Epithelial cell of esophagus (primary cell): ENCODE data around the gene RAD9A.
A peak's percentile ranks its signal among the peaks of the same experiment; 100 is the strongest.
"Not testable (repeated sequence)": the region's sequence is repeated elsewhere in the genome, so short reads cannot be mapped to it uniquely, and the experiment has no call there.

ENCODE experiments used
- DNase-seq: peaks from one replicate; pipeline ENCODE4 v3.0.0; 2010; ENCODE audit warnings: low read depth
- H3K4me3 ChIP-seq: 2 replicates; pipeline ENCODE4 v1.5.1; 2011; ENCODE audit warnings: mild to moderate bottlenecking, low read length, control low read depth
- TF ChIP-seq, protein P1 (sequence below): IDR thresholded peaks from 2 replicates; pipeline ENCODE4 v1.5.1; 2011; ENCODE audit warnings: low read depth, mild to moderate bottlenecking, low read length, control low read depth, inconsistent platforms; ENCODE audit not compliant: insufficient read depth; ENCODE audit errors: missing control alignments

Gene RAD9A

DNA sequence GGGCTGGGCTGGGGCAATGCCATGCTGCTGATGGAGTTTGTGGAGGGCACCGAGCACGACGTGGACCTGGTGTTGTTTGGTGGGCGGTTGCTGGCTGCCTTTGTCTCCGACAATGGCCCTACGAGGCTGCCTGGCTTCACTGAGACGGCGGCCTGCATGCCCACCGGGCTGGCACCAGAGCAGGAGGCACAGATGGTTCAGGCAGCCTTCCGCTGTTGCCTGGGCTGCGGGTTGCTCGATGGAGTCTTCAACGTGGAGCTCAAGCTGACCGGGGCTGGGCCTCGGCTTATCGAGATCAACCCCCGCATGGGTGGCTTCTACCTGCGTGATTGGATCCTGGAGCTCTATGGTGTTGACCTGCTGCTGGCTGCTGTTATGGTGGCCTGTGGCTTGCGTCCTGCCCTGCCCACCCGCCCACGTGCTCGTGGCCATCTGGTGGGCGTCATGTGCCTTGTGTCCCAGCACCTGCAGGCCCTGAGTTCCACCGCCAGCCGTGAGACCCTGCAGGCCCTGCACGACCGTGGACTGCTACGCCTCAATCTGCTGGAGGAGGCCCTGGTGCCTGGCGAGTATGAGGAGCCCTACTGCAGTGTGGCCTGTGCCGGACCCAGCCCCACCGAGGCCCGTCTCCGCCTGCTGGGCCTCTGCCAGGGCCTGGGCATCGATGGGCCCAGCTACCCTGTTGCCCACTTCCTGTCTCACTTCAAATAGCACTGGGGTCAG lies 32.3 kb downstream of the RAD9A start:
- H3K4me3 ChIP-seq = no peak overlapping the region

DNA sequence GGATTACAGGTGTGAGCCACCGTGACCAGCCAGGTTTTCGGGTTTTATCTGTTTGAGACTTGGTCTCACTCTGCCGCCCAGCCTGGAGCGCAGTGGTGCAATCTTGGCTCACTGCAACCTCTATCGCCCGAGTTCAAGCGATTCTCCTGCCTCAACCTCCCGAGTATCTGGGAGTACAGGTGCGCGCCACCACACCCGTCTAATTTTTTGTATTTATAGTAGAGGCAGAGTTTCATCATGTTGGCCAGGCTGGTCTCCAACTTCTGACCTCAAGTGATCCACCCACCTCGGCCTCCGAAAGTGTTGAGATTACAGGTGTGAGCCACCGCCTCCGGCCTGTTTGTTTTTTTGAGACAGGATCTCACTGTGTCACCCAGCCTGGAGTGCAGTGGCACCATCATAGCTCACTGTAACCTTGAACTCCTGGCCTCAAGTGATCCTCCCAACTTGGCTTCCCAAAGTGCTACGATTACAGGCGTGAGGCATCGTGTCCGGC lies 35.6 kb downstream of the RAD9A start:
- not testable (repeated sequence) for DNase-seq
- peak overlapping the region; percentile 99 for H3K4me3 ChIP-seq

More for the DNA sequence above, 32.3 kb downstream of the RAD9A start:
- no peak for DNase-seq
- TF ChIP-seq, protein P1, sequence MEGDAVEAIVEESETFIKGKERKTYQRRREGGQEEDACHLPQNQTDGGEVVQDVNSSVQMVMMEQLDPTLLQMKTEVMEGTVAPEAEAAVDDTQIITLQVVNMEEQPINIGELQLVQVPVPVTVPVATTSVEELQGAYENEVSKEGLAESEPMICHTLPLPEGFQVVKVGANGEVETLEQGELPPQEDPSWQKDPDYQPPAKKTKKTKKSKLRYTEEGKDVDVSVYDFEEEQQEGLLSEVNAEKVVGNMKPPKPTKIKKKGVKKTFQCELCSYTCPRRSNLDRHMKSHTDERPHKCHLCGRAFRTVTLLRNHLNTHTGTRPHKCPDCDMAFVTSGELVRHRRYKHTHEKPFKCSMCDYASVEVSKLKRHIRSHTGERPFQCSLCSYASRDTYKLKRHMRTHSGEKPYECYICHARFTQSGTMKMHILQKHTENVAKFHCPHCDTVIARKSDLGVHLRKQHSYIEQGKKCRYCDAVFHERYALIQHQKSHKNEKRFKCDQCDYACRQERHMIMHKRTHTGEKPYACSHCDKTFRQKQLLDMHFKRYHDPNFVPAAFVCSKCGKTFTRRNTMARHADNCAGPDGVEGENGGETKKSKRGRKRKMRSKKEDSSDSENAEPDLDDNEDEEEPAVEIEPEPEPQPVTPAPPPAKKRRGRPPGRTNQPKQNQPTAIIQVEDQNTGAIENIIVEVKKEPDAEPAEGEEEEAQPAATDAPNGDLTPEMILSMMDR = no peak

DNA sequence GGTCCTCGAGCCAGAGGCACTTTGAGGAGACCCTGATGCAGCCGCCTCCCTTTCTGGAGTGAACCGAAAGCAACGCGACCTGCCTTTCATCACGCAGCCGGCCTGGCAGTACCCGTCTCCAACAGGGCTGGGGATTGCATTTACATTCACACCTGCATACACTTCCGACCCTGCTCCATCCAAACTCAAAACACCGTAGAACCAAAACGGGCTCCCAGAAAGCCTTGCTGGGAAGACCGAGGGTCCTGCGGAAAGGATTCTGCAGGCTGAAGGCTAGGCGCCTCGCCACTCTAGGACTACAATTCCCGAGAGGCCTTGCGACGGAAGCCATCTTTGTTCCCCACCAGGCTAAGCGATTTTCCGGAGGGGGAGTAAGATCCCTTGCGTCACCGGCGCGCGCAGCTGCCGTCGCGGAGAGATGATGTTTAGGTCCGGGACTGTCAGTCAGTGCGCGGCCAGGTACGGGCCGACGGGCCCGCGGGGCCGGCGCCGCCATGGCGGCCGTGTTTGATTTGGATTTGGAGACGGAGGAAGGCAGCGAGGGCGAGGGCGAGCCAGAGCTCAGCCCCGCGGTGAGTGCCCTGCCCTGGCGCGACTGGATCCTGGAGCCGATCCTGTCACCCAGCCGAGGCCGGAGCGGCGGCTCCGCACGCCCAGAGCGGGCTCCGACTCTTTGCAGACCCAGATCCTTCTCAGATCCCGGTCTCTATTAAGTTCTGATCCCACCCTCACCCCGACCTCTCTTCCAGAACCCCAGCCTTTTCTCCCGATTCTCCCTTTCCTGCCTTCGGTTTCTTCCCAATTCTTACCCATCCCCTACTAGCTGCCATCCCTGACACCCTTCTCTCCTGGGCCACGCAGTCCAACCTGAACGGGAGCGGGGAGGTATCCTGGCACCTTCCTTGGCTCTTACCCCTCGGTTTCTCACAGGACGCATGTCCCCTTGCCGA lies 36.5 kb downstream of the RAD9A start, which contains the start of gene RPS6KB2:
RPS6KB2 (plus strand) TSS at position 443 of the 950 bp plus-strand sequence; CDS start at position 495, 52 bp downstream.
- H3K4me3 ChIP-seq = peak within 1 kb of the TSS; percentile 99
- TF ChIP-seq, protein P1 = no peak

DNA sequence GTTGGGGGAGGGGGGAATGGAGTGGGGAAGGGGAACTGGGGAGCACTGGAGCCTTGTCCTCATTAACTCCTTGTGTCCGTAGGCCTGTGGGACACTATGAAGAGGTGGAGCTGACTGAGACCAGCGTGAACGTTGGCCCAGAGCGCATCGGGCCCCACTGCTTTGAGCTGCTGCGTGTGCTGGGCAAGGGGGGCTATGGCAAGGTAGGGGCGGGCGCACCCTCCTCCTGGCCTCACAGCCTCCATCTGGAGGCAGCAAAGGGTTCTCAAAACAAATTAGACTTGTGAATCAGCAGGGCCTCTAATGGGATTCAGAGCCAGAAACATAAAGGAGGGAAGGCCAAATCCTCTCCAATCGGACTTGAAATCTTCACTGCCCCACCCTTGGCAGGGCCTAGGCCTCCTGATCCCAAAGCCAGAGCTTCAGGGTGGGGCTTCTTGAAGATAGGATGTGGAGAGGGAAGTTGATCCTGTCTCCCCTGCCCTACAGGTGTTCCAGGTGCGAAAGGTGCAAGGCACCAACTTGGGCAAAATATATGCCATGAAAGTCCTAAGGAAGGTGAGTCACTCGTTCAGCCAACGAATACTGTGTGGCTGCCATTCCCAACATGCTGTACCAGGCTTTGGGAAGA lies 37.4 kb downstream of the RAD9A start:
- DNase-seq = peak; percentile 49
- TF ChIP-seq, protein P1 = no peak
- peak overlapping the region; percentile 99 for H3K4me3 ChIP-seq

More for the DNA sequence above, 36.5 kb downstream of the RAD9A start, which contains the start of gene RPS6KB2:
- peak; percentile 98 for DNase-seq

DNA sequence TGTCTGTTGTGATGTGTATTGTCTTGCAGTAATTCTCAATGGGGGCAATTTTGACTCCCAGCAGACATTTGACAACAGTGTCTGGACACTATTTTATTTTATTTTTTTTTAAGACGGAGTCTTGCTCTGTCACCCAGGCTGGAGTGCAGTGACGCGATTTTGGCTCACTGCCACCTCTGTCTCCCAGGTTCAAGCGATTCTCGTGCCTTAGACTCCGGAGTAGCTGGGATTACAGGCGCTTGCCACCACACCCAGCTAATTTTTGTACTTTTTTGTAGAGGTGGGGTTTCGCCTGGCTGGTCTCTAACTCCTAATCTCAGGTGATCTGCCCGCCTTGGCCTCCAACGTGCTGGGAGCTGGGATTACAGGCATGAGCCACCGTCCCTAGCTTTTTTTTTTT lies 37.9 kb downstream of the RAD9A start:
- H3K4me3 ChIP-seq = peak overlapping the region; percentile 99
- TF ChIP-seq, protein P1 = no peak
- DNase-seq = no peak

DNA sequence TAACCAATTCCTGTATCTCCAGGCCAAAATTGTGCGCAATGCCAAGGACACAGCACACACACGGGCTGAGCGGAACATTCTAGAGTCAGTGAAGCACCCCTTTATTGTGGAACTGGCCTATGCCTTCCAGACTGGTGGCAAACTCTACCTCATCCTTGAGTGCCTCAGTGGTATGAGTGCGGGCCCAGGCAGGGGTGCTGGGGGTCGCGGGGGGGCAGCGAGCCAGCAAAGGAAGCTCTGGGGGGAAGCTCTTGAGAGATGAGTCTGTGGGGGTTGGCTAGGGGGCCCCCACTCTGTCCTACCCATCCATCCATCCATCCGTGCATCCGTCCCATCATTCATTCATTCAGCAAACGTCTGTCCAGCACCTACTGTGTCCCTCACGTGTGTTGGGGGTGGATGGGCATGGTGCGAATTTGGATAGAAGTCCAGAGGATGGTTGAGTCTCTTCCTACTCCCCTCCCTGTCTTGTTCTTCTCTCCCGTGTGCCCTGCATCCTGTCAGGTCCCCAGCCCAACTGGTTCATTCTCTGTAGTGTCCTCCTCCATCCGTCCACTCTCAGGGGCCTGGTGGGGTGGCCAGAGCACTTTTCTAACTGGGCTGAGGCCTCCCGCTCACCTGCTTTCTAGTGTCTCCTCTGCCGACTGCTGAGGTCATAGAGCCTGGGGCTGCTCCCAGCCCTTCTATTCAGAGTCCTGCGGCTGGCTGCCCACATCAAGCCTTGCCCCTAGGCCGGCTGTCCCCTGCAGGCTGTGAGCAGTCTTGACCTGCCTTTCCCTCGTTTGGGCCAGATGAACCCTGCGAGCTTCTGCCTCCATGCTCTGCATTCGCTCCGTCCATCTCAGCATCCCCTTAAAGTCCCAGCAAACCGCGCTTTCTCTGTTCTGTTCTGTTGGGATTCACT lies 39.8 kb downstream of the RAD9A start:
- H3K4me3 ChIP-seq = no peak overlapping the region
- no peak for DNase-seq
- TF ChIP-seq, protein P1 = no peak
